LNCaP clone FGC (cell line): Measurements from ENCODE around the gene PRXL2B.

ENCODE experiments used
- DNase-seq: peaks from one replicate; pipeline ENCODE4 v3.0.0-alpha.2; 2011; ENCODE audit warnings: low read depth
- H3K4me3 ChIP-seq: 2 replicates; pipeline ENCODE4 v1.5.1; 2011; ENCODE audit warnings: mild to moderate bottlenecking, low read depth, low read length, control low read depth
- TF ChIP-seq, protein P1 (sequence below): IDR thresholded peaks from 2 replicates; pipeline ENCODE4 v1.5.1; 2012; ENCODE audit warnings: mild to moderate bottlenecking; ENCODE audit not compliant: control insufficient read depth, insufficient read depth; ENCODE audit errors: extremely low read depth

The PRXL2B gene, protein sequence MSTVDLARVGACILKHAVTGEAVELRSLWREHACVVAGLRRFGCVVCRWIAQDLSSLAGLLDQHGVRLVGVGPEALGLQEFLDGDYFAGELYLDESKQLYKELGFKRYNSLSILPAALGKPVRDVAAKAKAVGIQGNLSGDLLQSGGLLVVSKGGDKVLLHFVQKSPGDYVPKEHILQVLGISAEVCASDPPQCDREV

DNA sequence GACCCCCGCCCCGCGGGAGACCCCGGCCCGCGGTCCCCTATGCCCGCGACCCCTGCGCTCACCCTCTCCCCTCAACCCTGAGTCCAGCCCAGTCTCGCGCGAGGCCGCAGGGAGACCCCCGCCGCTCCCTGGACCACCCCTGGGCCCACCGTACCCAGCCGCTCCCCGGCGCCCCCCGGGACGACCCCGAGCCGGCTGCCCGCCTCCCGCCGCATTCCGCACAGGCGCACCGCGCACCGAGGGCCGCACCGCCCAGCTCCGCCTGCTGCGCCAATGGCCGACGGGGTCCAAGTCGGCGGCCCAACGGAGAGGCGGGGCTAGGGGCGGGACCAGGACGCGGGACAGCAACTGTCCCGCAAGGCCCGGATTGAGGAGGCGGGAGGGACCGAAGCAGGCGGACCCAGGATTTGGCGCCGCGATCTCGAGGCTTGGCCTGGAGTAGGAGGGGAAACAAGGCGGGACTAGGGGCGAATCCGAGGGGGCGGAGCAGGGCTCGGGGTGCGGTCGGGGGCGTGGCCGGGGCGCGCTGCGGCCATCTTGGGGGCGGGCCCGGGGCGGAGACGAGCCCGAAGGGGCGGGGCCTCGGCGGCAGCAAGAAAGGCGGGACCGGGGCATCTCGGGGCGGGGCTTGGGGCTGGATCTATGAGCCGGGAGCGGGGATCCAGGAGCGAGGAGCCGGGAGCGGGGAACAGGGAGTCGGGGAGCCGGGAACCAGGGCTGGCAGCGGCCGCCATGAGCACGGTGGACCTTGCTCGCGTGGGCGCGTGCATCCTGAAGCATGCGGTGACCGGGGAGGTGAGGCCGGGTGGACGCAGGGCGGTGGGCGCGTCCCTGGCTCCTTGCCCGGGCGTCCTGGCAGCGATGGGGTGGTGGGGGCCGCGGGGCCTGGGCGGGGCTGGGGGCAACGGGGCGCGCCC is at the start of gene PRXL2B:
Gene PRXL2B (plus strand): TSS at position 624 of the 917 bp plus-strand sequence. CDS start 109 bp downstream, at position 733.
- DNase-seq: peak; percentile 95
- peak within 1 kb of the TSS; percentile 95 for H3K4me3 ChIP-seq
- TF ChIP-seq, protein P1, sequence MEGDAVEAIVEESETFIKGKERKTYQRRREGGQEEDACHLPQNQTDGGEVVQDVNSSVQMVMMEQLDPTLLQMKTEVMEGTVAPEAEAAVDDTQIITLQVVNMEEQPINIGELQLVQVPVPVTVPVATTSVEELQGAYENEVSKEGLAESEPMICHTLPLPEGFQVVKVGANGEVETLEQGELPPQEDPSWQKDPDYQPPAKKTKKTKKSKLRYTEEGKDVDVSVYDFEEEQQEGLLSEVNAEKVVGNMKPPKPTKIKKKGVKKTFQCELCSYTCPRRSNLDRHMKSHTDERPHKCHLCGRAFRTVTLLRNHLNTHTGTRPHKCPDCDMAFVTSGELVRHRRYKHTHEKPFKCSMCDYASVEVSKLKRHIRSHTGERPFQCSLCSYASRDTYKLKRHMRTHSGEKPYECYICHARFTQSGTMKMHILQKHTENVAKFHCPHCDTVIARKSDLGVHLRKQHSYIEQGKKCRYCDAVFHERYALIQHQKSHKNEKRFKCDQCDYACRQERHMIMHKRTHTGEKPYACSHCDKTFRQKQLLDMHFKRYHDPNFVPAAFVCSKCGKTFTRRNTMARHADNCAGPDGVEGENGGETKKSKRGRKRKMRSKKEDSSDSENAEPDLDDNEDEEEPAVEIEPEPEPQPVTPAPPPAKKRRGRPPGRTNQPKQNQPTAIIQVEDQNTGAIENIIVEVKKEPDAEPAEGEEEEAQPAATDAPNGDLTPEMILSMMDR: no peak

DNA sequence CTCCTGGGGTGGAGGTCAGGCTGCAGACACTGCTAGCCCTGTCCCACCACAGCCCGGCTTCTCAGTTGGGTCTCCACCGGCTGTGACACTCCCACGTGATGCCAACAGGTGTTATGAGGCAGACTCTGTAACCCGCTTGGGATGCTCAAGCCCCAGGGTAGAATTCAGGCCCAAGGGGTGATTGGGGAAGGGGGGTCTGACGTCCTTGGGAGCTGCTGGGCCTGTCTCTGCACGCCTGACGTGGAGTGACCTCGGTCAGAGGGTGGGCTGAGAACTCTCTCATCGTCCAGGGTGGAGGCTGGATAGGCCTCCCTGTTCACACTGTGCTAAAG is 48.8 kb upstream of the PRXL2B start:
- DNase-seq: no peak
- TF ChIP-seq, protein P1: no peak
- H3K4me3 ChIP-seq: no peak overlapping the region

DNA sequence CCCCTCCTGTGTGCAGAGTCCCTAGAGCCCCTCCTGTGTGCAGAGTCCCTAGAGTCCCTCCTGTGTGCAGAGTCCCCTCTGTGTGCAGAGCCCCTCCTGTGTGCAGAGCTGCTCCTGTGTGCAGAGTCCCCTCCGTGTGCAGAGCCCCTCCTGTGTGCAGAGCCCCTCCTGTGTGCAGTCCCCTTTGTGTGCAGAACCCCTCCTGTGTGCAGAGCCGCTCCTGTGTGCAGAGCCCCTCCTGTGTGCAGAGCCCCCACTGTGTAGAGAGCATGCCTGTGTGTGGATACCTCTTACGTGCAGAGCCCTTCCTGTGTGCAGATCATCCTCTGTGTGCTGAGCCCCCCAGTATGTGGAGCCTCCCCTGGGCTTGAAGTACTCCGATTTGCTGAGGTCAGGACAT is 48.2 kb upstream of the PRXL2B start:
- TF ChIP-seq, protein P1: no peak
- no peak for DNase-seq
- no peak overlapping the region for H3K4me3 ChIP-seq

DNA sequence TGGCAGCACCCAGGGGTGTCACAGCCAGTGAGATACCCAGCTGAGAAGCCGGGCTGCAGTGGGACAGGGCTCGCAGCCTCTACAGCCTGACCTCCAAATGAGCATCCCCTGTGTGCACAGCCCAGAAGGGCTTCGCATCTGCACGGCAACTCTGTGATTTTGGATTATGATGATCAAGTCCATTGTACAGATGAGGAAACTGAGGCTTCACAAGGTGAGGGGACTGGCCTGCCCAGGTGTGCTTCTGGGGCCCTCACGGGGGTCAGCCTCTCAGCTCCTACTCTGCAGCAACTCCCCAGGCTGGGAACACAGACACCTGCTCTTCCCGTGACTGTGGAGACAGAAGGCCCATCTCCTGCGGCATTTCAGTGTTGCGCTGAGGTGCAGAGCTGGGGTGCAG is 47.7 kb upstream of the PRXL2B start:
- TF ChIP-seq, protein P1: no peak
- no peak for DNase-seq

DNA sequence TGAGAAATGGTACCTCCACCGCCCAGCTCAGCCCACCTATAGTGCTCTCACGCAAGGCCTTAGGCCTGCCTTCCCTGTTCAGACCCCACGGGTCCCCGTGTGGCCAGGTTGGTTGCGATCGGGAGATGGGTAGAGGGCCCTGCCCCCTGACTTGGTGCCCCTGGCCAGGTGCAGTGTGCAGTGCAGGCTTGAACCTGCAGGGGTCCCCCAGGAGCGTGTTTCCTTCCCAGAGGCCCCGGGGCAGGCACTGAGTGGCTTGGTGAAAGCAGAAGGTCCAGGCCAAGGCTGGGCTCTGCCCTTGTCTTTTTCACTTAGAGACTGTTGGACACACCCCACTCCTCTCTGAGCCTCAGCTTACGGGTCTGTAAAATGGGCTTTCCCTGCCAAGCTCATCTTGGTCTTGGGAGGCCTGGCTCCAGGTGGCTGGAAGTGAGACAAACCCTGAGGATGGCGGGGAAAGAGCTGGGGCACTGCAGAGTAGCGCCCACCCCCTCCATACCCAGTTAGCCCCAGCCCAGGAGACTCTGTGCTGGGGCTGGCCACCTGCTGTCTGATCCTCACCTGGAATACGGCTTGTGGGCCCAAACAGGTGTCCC is 47.2 kb upstream of the PRXL2B start:
- TF ChIP-seq, protein P1: no peak
- H3K4me3 ChIP-seq: no peak overlapping the region
- no peak for DNase-seq

More for the DNA sequence above, 47.7 kb upstream of the PRXL2B start:
- H3K4me3 ChIP-seq: no peak overlapping the region

DNA sequence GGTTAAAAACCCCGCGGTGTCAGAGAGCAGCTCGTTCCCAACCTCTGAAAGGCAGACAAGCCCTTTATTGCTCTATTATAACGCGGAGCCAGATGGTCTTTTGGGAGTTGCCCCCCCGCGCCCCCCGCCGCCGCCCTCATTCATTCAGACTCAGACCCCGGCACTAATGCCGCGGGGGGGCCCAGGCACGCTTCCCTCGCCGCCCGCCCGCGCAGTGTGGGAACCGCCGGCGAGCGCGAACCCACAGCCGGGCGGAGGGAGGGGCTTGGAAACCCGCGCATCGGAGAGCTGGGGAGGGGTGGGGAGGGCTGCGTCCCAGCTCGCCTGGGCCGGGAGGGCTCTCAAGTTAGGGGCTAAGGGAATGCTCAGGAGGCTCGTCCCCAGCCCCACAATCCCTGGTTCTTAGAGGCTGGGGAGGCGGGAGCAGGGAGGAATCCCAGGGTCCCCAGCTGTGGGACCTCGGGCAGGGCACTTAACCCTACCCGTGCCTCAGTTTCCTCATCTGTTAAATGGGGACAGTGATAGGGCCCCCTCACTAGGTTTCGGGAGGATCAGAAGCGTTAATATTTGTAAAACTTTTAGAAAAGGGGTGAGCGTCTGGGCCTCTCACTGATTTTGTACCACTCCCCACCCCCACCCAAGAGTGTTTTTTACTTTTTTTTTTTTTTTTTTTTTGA is 45.6 kb upstream of the PRXL2B start:
- TF ChIP-seq, protein P1: no peak
- H3K4me3 ChIP-seq: no peak overlapping the region
- no peak for DNase-seq
